ENCODE results near the gene BAIAP2.
"Not testable (repeated sequence)": the region's sequence is repeated elsewhere in the genome, so short reads cannot be mapped to it uniquely, and the experiment has no call there.

Gene BAIAP2

DNA sequence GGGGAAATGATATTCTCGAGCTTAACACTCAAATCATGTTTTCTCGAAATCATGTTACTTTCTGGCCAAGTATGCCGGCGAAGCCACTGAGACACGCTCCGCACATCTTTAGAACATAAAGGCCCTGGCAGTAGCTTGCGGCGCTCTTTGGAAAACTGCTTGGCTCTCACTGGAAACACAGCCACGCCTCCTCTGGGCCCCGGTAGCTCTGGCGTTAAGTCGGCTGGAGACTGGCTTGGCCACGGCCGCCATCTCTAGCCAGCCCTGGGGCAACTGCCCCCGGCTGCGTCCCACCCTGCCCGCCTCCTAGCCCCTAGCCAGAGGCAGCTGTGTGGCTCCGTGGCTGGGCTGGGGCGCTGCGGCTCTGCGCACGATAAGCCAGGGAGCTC, 9.2 kb upstream of the BAIAP2 start:
- Mint-ChIP-seq H3K36me3 (ENCODE audit: low read depth) (no peaks in the 10 kb centered on the region), H3K4me1 (peaks cover 5% of the 10 kb centered on the region), H3K27me3 (peaks cover 20% of the 10 kb centered on the region), H3K9me3 (peaks cover 4% of the 10 kb centered on the region), H3K4me3 (no peak overlapping the region), H3K27ac (no peak overlapping the region)
- no peak for DNase-seq
- ATAC-seq, result no peak

DNA sequence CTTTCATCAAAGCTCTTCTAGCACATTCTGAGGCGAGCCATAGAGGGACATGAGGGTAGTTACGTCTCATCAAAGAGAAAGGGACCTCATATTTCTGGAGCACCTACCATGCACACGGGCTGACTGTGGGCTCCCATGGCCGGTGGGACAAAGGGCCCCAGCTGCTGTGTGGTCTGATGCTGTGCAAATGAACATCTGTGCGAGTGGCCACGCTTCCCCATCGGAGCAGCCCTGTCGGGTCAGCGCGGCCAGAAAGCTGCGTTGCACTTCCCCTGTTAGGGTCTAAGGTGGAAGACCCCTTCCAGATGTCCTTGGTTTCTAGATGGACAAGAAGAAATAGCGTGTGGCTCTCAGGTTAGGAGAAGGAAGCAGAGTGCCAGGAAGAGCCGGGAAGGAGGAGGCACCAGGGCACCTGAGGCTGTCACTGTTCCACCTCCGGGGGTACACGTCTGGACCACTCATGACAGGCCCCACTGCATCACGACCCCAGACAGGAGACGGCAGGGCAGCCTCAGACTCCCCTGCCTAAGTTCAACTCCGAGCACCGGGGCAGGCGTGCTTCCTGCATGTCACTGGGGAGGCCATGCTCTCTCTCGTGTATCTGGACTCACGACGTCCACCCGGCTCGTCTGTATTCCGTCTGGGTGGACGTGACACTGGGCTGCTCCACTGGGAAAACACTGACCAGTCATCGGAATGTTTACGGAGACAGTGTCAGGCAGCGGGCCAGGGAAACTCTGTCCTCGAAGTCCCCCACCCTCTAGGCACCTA, 8.5 kb upstream of the BAIAP2 start:
- DNase-seq (no peak), ATAC-seq (no peak)
- H3K27ac Mint-ChIP-seq, result no peak overlapping the region
- H3K9me3 Mint-ChIP-seq, result peaks cover 4% of the 10 kb centered on the region
- no peak overlapping the region for H3K4me3 Mint-ChIP-seq
- H3K4me1 Mint-ChIP-seq, result peaks cover 5% of the 10 kb centered on the region
- peaks cover 22% of the 10 kb centered on the region for H3K27me3 Mint-ChIP-seq
- H3K36me3 Mint-ChIP-seq (ENCODE audit: low read depth), result no peaks in the 10 kb centered on the region

- ATAC-seq, result no peak
- Mint-ChIP-seq H3K4me3 (no peak overlapping the region), H3K27ac (no peak overlapping the region), H3K9me3 (peaks cover 4% of the 10 kb centered on the region), H3K4me1 (peaks cover 5% of the 10 kb centered on the region), H3K27me3 (peaks cover 22% of the 10 kb centered on the region), H3K36me3 (ENCODE audit: low read depth) (no peaks in the 10 kb centered on the region)
- no peak for DNase-seq
Observed at GRCh38 chr17:81027038-81027437, 7.9 kb upstream of the BAIAP2 start.

GRCh38 chr17:81027591-81028505, 7.1 kb upstream of the BAIAP2 start:
- no peak overlapping the region for H3K27ac Mint-ChIP-seq

GRCh38 chr17:81028506-81028858, 6.5 kb upstream of the BAIAP2 start:
- ATAC-seq (no peak), DNase-seq (no peak)
- H3K9me3 Mint-ChIP-seq, result peaks cover 4% of the 10 kb centered on the region
- peaks cover 28% of the 10 kb centered on the region for H3K27me3 Mint-ChIP-seq
- H3K27ac Mint-ChIP-seq, result no peak overlapping the region
- peaks cover 5% of the 10 kb centered on the region for H3K4me1 Mint-ChIP-seq
- no peak overlapping the region for H3K4me3 Mint-ChIP-seq
- no peaks in the 10 kb centered on the region for H3K36me3 Mint-ChIP-seq (ENCODE audit: low read depth)

More at GRCh38 chr17:81027591-81028505, 7.1 kb upstream of the BAIAP2 start:
- no peaks in the 10 kb centered on the region for H3K36me3 Mint-ChIP-seq (ENCODE audit: low read depth)
- H3K4me1 Mint-ChIP-seq, result peaks cover 5% of the 10 kb centered on the region
- no peak overlapping the region for H3K4me3 Mint-ChIP-seq
- no peak for DNase-seq
- H3K9me3 Mint-ChIP-seq, result peaks cover 4% of the 10 kb centered on the region
- H3K27me3 Mint-ChIP-seq, result peaks cover 23% of the 10 kb centered on the region
- ATAC-seq, result no peak

DNA sequence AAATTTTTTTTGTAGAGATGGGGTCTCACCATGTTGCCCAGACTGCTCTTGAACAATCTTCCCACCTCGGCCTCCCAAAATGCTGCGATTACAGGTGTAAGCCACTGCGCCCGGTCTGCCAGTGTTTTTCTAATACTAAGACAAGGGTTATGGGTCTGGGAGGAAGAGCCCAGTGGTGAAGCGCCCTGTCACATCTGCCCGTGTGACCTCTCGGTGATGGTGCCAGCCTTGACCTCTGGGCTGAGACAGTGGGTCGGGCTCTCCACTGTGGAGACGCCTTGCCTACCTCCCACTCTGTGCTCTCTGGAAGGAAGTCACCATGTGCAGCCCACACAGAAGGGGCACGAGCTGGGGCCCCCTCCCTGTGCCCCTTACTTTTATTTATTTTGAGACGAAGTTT, 5.1 kb upstream of the BAIAP2 start:
- no peak overlapping the region for H3K4me3 Mint-ChIP-seq
- no peak overlapping the region for H3K27ac Mint-ChIP-seq
- no peak for DNase-seq
- no peaks in the 10 kb centered on the region for H3K36me3 Mint-ChIP-seq (ENCODE audit: low read depth)
- peaks cover 10% of the 10 kb centered on the region for H3K4me1 Mint-ChIP-seq
- peaks cover 4% of the 10 kb centered on the region for H3K9me3 Mint-ChIP-seq
- no peak for ATAC-seq
- peaks cover 37% of the 10 kb centered on the region for H3K27me3 Mint-ChIP-seq

DNA sequence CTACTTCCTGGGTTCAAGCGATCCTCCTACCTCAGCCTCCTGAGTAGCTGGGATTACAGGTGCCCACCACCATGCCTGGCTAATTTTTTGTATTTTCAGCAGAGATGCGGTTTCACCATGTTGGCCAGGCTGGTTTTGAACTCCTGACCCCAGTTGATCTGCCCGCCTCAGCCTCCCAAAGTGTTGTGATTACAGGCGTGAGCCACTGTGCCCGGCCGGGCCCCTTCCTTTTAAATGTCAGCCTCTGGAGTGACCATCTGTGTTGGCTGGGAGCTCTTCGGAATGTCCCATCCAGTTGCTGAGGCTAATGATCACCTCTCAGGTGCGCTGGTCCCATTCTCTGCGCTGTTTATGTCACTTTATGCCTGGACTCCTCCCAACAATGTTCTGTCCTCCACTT, 4.6 kb upstream of the BAIAP2 start:
- H3K27ac Mint-ChIP-seq; ATAC-seq; H3K36me3 Mint-ChIP-seq (ENCODE audit: low read depth); H3K9me3 Mint-ChIP-seq; DNase-seq; H3K4me3 Mint-ChIP-seq: not testable (repeated sequence)
- Mint-ChIP-seq H3K4me1 (peaks cover 10% of the 10 kb centered on the region), H3K27me3 (peaks cover 37% of the 10 kb centered on the region)

- H3K36me3 Mint-ChIP-seq (ENCODE audit: low read depth), result no peaks in the 10 kb centered on the region
- ATAC-seq (no peak), DNase-seq (no peak)
- no peak overlapping the region for H3K4me3 Mint-ChIP-seq
- peaks cover 40% of the 10 kb centered on the region for H3K27me3 Mint-ChIP-seq
- H3K4me1 Mint-ChIP-seq, result peaks cover 14% of the 10 kb centered on the region
- peaks cover 4% of the 10 kb centered on the region for H3K9me3 Mint-ChIP-seq
- H3K27ac Mint-ChIP-seq, result no peak overlapping the region
Observed at GRCh38 chr17:81030741-81031565, 4.0 kb upstream of the BAIAP2 start.

DNA sequence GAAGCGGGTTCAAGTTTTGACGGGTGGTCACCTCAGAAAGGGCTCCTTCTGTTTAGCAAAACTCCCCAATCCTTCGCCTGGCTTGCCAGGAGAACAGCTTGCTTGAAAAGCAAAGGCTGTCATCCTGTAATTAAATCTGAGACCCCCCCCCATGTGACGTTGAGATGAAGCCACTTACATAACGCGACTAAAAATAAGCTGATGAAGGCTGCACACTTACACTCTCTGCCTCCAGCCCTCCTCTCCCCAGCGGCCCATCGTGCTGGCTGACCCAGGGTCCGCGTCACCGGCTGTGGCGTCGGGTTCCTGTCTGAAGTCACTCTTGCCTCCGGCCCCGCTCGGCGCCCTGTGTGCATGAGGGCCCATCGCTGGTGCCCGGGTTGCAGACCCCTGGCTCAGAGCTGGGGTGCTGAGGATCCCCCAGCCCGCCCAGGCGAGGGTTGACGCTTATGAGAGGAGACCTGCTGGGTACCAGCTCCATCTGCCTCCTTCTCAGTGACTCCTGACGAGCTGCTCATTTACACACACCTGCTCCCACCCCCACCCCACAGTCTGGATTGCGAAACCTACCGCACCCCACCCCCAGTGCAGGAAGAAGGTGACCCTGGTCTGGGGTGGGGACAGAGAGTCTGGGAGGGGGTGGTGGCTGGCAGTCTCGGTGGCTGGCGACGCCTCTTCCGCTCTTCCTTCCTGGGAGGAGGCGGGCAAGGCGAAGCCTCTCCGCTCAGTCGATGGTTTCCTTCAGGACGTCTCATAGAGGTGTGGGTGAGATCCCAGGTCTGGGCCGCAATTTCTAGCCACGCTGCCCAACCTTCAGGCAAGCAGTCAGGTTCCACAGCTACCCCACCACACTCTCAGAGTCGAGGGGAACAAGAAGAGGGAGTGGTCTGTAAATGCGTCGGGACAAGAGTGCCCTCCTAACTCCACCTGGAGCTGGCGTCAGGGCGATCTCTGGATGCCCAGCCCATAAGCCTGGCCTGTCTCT, 3.1 kb upstream of the BAIAP2 start:
- Mint-ChIP-seq H3K27me3 (peaks cover 41% of the 10 kb centered on the region), H3K9me3 (peaks cover 3% of the 10 kb centered on the region), H3K4me1 (peaks cover 16% of the 10 kb centered on the region), H3K4me3 (no peak overlapping the region), H3K27ac (no peak overlapping the region), H3K36me3 (ENCODE audit: low read depth) (no peaks in the 10 kb centered on the region)
- DNase-seq, result no peak
- ATAC-seq, result no peak

- ATAC-seq (no peak), DNase-seq (no peak)
- Mint-ChIP-seq H3K36me3 (ENCODE audit: low read depth) (no peaks in the 10 kb centered on the region), H3K27me3 (peaks cover 37% of the 10 kb centered on the region), H3K27ac (no peak overlapping the region), H3K9me3 (no peaks in the 10 kb centered on the region), H3K4me1 (peaks cover 16% of the 10 kb centered on the region), H3K4me3 (peak overlapping the region; percentile 59)
Observed at GRCh38 chr17:81032641-81033480, 2.1 kb upstream of the BAIAP2 start.

GRCh38 chr17:81033535-81034167, 1.3 kb upstream of the BAIAP2 start:
- Mint-ChIP-seq H3K9me3 (no peaks in the 10 kb centered on the region), H3K27me3 (peaks cover 35% of the 10 kb centered on the region), H3K36me3 (ENCODE audit: low read depth) (no peaks in the 10 kb centered on the region), H3K4me3 (peak overlapping the region; percentile 59), H3K4me1 (peaks cover 16% of the 10 kb centered on the region), H3K27ac (no peak overlapping the region)
- no peak for DNase-seq
- ATAC-seq, result no peak

- peaks cover 31% of the 10 kb centered on the region for H3K27me3 Mint-ChIP-seq
Observed at GRCh38 chr17:81034168-81034777, 678 bp upstream of the BAIAP2 start.

More at GRCh38 chr17:81034168-81034777, 678 bp upstream of the BAIAP2 start:
- H3K36me3 Mint-ChIP-seq (ENCODE audit: low read depth), result no peaks in the 10 kb centered on the region
- no peak overlapping the region for H3K27ac Mint-ChIP-seq
- peaks cover 14% of the 10 kb centered on the region for H3K4me1 Mint-ChIP-seq
- H3K9me3 Mint-ChIP-seq, result no peaks in the 10 kb centered on the region
- peak overlapping the region; percentile 75 for H3K4me3 Mint-ChIP-seq
- DNase-seq (no peak), ATAC-seq (peak; percentile 6)

All from activated naive CD8-positive, alpha-beta T cell treated with anti-CD3 and anti-CD28 coated beads, Interleukin-2, amount 50 U/mL, for 24 hours (primary cell).